Tibial nerve (tissue), 4 donors: ENCODE data around the gene PLEKHJ1.

Source experiments
- CTCF ChIP-seq, 5 experiments: fragments of 200-600 bp in 3 of 5; fragments of 450-650 bp in 2 of 5; sonication (generic) in 3 of 5; IDR thresholded peaks; one replicate each; pipeline ENCODE4 v1.5.1; 2016 to 2019; ENCODE audit warnings: antibody characterized with exemption in 5 of 5, mild to moderate bottlenecking in 3 of 5, moderate library complexity in 2 of 5
- EP300 ChIP-seq, 2 donors: sonication (generic); formaldehyde crosslinking; IDR thresholded peaks; one replicate each; pipeline ENCODE4 v1.6.1; 2017; ENCODE audit warnings: antibody characterized with exemption in 2 of 2, mild to moderate bottlenecking in 1 of 2
- POLR2A ChIP-seq, 2 donors: fragments of 450-650 bp; IDR thresholded peaks; one replicate each; pipeline ENCODE4 v1.6.1; 2017; ENCODE audit warnings: antibody characterized with exemption in 2 of 2, mild to moderate bottlenecking in 2 of 2, moderate library complexity in 2 of 2

- no peak for TF ChIP-seq CTCF (IDR thresholded peaks at IDR 0.05)
- no peak for TF ChIP-seq POLR2A (IDR thresholded peaks at IDR 0.05)
- TF ChIP-seq EP300 (IDR thresholded peaks at IDR 0.05) = no peak
These were observed 7.4 kb upstream of the PLEKHJ1 start for GRCh38 chr19:2243274-2244124.
